Measurements from ENCODE around the gene NMRK1.

Gene NMRK1

GRCh38 chr9:75102177-75102790 is 14.3 kb upstream of the NMRK1 start:
- DNase-seq (ENCODE audit: low read depth), result no peak

- DNase-seq (ENCODE audit: low read depth), result no peak
Measured at GRCh38 chr9:75101004-75101588, 13.1 kb upstream of the NMRK1 start.

GRCh38 chr9:75096796-75097195 is 8.8 kb upstream of the NMRK1 start:
- DNase-seq (ENCODE audit: low read depth), result peak; percentile 47

- no peak for DNase-seq (ENCODE audit: low read depth)
Measured at GRCh38 chr9:75092766-75093165, 4.8 kb upstream of the NMRK1 start.

- no peak for DNase-seq (ENCODE audit: low read depth)
Measured at GRCh38 chr9:75090579-75090978, 2.6 kb upstream of the NMRK1 start.

GRCh38 chr9:75089373-75089766 is 1.4 kb upstream of the NMRK1 start:
- no peak for DNase-seq (ENCODE audit: low read depth)

- peak; percentile 56 for DNase-seq (ENCODE audit: low read depth)
Measured at GRCh38 chr9:75088646-75089372, 854 bp upstream of the NMRK1 start.

GRCh38 chr9:75087289-75087823 is 599 bp downstream of the NMRK1 start:
- DNase-seq (ENCODE audit: low read depth), result peak; percentile 66

GRCh38 chr9:75086541-75087288 is 1.2 kb downstream of the NMRK1 start:
- no peak for DNase-seq (ENCODE audit: low read depth)

GRCh38 chr9:75085640-75086039 is 2.3 kb downstream of the NMRK1 start:
- no peak for DNase-seq (ENCODE audit: low read depth)

- DNase-seq (ENCODE audit: low read depth), result no peak
Measured at GRCh38 chr9:75084081-75084672, 3.8 kb downstream of the NMRK1 start.

- DNase-seq (ENCODE audit: low read depth), result no peak
Measured at GRCh38 chr9:75083188-75083970, 4.6 kb downstream of the NMRK1 start.

- DNase-seq (ENCODE audit: low read depth), result no peak
Measured at GRCh38 chr9:75081632-75082031, 6.3 kb downstream of the NMRK1 start.

- DNase-seq (ENCODE audit: low read depth), result no peak
Measured at GRCh38 chr9:75072895-75073294, 15.1 kb downstream of the NMRK1 start.

- peak; percentile 23 for DNase-seq (ENCODE audit: low read depth)
Measured at GRCh38 chr9:75071530-75072122, 16.3 kb downstream of the NMRK1 start.

GRCh38 chr9:75069171-75069570 is 18.8 kb downstream of the NMRK1 start:
- DNase-seq (ENCODE audit: low read depth), result no peak

- no peak for DNase-seq (ENCODE audit: low read depth)
Measured at GRCh38 chr9:75067894-75068293, 20.1 kb downstream of the NMRK1 start.

GRCh38 chr9:75065510-75065909 is 22.4 kb downstream of the NMRK1 start:
- DNase-seq (ENCODE audit: low read depth), result no peak

- peak; percentile 61 for DNase-seq (ENCODE audit: low read depth)
Measured at GRCh38 chr9:75064307-75065025, 23.5 kb downstream of the NMRK1 start.
